H1 (cell line): Measurements from ENCODE around the gene GOLGA6C. TPM values are rescaled to one million over a fixed set of nuclear protein-coding genes. Genes with fewer than 3 reads are reported as not detected.

Source experiments
- BACH1 ChIP-seq: IDR thresholded peaks from 2 replicates; pipeline ENCODE4 v1.6.1; 2012; ENCODE audit warnings: low read length, improper control_type of control experiment
- EZH2 ChIP-seq: fragments of 200-600 bp; sonication (generic); IDR thresholded peaks from 2 replicates; pipeline ENCODE4 v1.7.1; 2012; ENCODE audit warnings: low read depth, mild to moderate bottlenecking, moderate library complexity, low read length, inconsistent platforms; ENCODE audit not compliant: severe bottlenecking
- HDAC2 ChIP-seq, 2 experiments: fragments of 300-600 bp in 1 of 2; sonication (generic) in 1 of 2; IDR thresholded peaks; 2 replicates each; pipeline ENCODE4 v1.6.1; 2011 to 2012; ENCODE audit warnings: low read depth in 2 of 2, low read length in 2 of 2, mild to moderate bottlenecking in 2 of 2, moderate library complexity in 2 of 2, borderline replicate concordance in 1 of 2, inconsistent platforms in 1 of 2
- NRF1 ChIP-seq: IDR thresholded peaks from 2 replicates; pipeline ENCODE4 v1.6.1; 2011; ENCODE audit warnings: mild to moderate bottlenecking, low read depth, low read length, improper control_type of control experiment
- POLR2AphosphoS5 ChIP-seq: IDR thresholded peaks from 2 replicates; pipeline ENCODE4 v1.6.1; 2011; ENCODE audit warnings: low read depth, low read length
- SIRT6 ChIP-seq: IDR thresholded peaks from one replicate; pipeline ENCODE4 v1.7.1; 2012; ENCODE audit warnings: low read length, inconsistent platforms
- SP4 ChIP-seq: IDR thresholded peaks from 2 replicates; pipeline ENCODE4 v1.6.1; 2012; ENCODE audit warnings: low read length, inconsistent platforms
- TAF7 ChIP-seq: optimal IDR thresholded peaks from 2 replicates; pipeline ENCODE3; 2011; ENCODE audit warnings: low read depth, mild to moderate bottlenecking, inconsistent platforms, low read length, moderate library complexity, borderline replicate concordance
- ZNF274 ChIP-seq: IDR thresholded peaks from 2 replicates; pipeline ENCODE4 v1.7.0; 2012; ENCODE audit warnings: low read length, borderline replicate concordance; ENCODE audit errors: extremely low read depth
- polyA plus RNA-seq, 7 experiments: library from polyadenylated mRNA; depleted of rRNA in 3 of 7; stranded (reverse) in 5 of 7; unstranded in 2 of 7; fragments of >200 nt in 5 of 7; fragments of 200-250 nt in 2 of 7; gene quantifications; 1 replicate in 5 of 7; 2 replicates in 1 of 7; 4 replicates in 1 of 7; pipeline versions ENCODE4 v1.2.1 to v1.2.3, GENCODE V29; 2011 to 2013; ENCODE audit warnings: missing spikeins in 2 of 7, mixed read lengths in 2 of 7
- total RNA-seq: library from RNA; stranded (reverse); fragmentation: NEBNext Ultra II Directional; extraction: Animal tissue kit (Norgen Biotek cat#: 25700); gene quantifications from 2 replicates; pipeline ENCODE4 v1.2.1, GENCODE V29; 2021
- TF ChIP-seq, protein P1 (sequence below): fragments of 300-600 bp; sonication (generic); IDR thresholded peaks from 2 replicates; pipeline ENCODE4 v1.7.1; 2012; ENCODE audit warnings: low read length, moderate library complexity, mild to moderate bottlenecking, inconsistent platforms; ENCODE audit not compliant: insufficient replicate concordance

GOLGA6C gene
- total and polyA plus RNA-seq, 2 of the 8 experiments (the other 6 are each of a cell fraction or from before 2014, with no cell fraction given), result 0.14 to 0.35 TPM

GRCh38 chr15:75208501-75209288, 49.4 kb upstream of the GOLGA6C start (continued):
- TF ChIP-seq, protein P1, sequence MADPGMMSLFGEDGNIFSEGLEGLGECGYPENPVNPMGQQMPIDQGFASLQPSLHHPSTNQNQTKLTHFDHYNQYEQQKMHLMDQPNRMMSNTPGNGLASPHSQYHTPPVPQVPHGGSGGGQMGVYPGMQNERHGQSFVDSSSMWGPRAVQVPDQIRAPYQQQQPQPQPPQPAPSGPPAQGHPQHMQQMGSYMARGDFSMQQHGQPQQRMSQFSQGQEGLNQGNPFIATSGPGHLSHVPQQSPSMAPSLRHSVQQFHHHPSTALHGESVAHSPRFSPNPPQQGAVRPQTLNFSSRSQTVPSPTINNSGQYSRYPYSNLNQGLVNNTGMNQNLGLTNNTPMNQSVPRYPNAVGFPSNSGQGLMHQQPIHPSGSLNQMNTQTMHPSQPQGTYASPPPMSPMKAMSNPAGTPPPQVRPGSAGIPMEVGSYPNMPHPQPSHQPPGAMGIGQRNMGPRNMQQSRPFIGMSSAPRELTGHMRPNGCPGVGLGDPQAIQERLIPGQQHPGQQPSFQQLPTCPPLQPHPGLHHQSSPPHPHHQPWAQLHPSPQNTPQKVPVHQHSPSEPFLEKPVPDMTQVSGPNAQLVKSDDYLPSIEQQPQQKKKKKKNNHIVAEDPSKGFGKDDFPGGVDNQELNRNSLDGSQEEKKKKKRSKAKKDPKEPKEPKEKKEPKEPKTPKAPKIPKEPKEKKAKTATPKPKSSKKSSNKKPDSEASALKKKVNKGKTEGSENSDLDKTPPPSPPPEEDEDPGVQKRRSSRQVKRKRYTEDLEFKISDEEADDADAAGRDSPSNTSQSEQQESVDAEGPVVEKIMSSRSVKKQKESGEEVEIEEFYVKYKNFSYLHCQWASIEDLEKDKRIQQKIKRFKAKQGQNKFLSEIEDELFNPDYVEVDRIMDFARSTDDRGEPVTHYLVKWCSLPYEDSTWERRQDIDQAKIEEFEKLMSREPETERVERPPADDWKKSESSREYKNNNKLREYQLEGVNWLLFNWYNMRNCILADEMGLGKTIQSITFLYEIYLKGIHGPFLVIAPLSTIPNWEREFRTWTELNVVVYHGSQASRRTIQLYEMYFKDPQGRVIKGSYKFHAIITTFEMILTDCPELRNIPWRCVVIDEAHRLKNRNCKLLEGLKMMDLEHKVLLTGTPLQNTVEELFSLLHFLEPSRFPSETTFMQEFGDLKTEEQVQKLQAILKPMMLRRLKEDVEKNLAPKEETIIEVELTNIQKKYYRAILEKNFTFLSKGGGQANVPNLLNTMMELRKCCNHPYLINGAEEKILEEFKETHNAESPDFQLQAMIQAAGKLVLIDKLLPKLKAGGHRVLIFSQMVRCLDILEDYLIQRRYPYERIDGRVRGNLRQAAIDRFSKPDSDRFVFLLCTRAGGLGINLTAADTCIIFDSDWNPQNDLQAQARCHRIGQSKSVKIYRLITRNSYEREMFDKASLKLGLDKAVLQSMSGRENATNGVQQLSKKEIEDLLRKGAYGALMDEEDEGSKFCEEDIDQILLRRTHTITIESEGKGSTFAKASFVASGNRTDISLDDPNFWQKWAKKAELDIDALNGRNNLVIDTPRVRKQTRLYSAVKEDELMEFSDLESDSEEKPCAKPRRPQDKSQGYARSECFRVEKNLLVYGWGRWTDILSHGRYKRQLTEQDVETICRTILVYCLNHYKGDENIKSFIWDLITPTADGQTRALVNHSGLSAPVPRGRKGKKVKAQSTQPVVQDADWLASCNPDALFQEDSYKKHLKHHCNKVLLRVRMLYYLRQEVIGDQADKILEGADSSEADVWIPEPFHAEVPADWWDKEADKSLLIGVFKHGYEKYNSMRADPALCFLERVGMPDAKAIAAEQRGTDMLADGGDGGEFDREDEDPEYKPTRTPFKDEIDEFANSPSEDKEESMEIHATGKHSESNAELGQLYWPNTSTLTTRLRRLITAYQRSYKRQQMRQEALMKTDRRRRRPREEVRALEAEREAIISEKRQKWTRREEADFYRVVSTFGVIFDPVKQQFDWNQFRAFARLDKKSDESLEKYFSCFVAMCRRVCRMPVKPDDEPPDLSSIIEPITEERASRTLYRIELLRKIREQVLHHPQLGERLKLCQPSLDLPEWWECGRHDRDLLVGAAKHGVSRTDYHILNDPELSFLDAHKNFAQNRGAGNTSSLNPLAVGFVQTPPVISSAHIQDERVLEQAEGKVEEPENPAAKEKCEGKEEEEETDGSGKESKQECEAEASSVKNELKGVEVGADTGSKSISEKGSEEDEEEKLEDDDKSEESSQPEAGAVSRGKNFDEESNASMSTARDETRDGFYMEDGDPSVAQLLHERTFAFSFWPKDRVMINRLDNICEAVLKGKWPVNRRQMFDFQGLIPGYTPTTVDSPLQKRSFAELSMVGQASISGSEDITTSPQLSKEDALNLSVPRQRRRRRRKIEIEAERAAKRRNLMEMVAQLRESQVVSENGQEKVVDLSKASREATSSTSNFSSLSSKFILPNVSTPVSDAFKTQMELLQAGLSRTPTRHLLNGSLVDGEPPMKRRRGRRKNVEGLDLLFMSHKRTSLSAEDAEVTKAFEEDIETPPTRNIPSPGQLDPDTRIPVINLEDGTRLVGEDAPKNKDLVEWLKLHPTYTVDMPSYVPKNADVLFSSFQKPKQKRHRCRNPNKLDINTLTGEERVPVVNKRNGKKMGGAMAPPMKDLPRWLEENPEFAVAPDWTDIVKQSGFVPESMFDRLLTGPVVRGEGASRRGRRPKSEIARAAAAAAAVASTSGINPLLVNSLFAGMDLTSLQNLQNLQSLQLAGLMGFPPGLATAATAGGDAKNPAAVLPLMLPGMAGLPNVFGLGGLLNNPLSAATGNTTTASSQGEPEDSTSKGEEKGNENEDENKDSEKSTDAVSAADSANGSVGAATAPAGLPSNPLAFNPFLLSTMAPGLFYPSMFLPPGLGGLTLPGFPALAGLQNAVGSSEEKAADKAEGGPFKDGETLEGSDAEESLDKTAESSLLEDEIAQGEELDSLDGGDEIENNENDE, result no peak
- TF ChIP-seq ZNF274 (no peak), BACH1 (no peak), EZH2 (no peak), NRF1 (no peak), POLR2AphosphoS5 (no peak), SIRT6 (no peak), SP4 (no peak), TAF7 (no peak), HDAC2 (IDR thresholded peaks at IDR 0.05; ENCODE audit: borderline replicate concordance in 1 of 2, low read depth in 2 of 2, low read length in 2 of 2) (no peak)
